Muscle layer of duodenum (tissue), 2 donors: ENCODE measurements around the gene ERMARD.
A peak's percentile ranks its signal among the peaks of the same experiment; 100 is the strongest.
"Not testable (repeated sequence)": the region's sequence is repeated elsewhere in the genome, so short reads cannot be mapped to it uniquely, and the experiment has no call there.

Source experiments
- H3K27ac ChIP-seq: one replicate; pipeline ENCODE4 v1.7.0; 2013; ENCODE audit warnings: mild to moderate bottlenecking, low read length
- H3K27me3 ChIP-seq: one replicate; pipeline ENCODE4 v1.7.0; 2013; ENCODE audit warnings: low read depth, mild to moderate bottlenecking, control low read depth, low read length
- H3K36me3 ChIP-seq, 2 donors: one replicate each; pipeline ENCODE4 v1.7.0; 2013; ENCODE audit warnings: low read length in 2 of 2, control low read depth in 1 of 2, mild to moderate bottlenecking in 1 of 2; ENCODE audit not compliant: insufficient read depth in 2 of 2, control insufficient read depth in 1 of 2
- H3K4me1 ChIP-seq, 2 donors: one replicate each; pipeline ENCODE4 v1.7.0; 2013; ENCODE audit warnings: low read length in 2 of 2, mild to moderate bottlenecking in 2 of 2, control low read depth in 1 of 2, moderate library complexity in 1 of 2; ENCODE audit not compliant: insufficient read depth in 2 of 2, control insufficient read depth in 1 of 2
- H3K4me3 ChIP-seq, 2 donors: one replicate each; pipeline ENCODE4 v1.7.0; 2013; ENCODE audit warnings: low read length in 2 of 2, low read depth in 1 of 2, mild to moderate bottlenecking in 1 of 2
- H3K9me3 ChIP-seq, 2 donors: one replicate each; pipeline ENCODE4 v1.7.0; 2013; ENCODE audit warnings: low read length in 2 of 2, control low read depth in 1 of 2, mild to moderate bottlenecking in 1 of 2; ENCODE audit not compliant: control insufficient read depth in 1 of 2
- donor health status: healthy.

Gene ERMARD

GRCh38 chr6:169741344-169741743, 10.1 kb upstream of the ERMARD start:
- H3K27ac ChIP-seq = no peak overlapping the region
- no peaks in the 10 kb centered on the region for H3K9me3 ChIP-seq
- no peaks in the 10 kb centered on the region for H3K4me1 ChIP-seq
- no peaks in the 10 kb centered on the region for H3K36me3 ChIP-seq
- H3K27me3 ChIP-seq = no peaks in the 10 kb centered on the region
- H3K4me3 ChIP-seq = no peak overlapping the region

GRCh38 chr6:169745405-169745804, 6.0 kb upstream of the ERMARD start:
- H3K27me3 ChIP-seq = no peaks in the 10 kb centered on the region
- no peak overlapping the region for H3K27ac ChIP-seq
- peaks cover 0 to 3% of the 10 kb centered on the region in 2 donors for H3K9me3 ChIP-seq
- H3K36me3 ChIP-seq = no peaks in the 10 kb centered on the region
- no peak overlapping the region for H3K4me3 ChIP-seq
- peaks cover 5 to 6% of the 10 kb centered on the region in 2 donors for H3K4me1 ChIP-seq

- Histone ChIP-seq H3K4me1 (peaks cover 8 to 14% of the 10 kb centered on the region in 2 donors), H3K9me3 (peaks cover 0 to 3% of the 10 kb centered on the region in 2 donors), H3K27me3 (no peaks in the 10 kb centered on the region), H3K4me3 (no peak overlapping the region), H3K27ac (no peak overlapping the region), H3K36me3 (no peaks in the 10 kb centered on the region)
These were observed 4.9 kb upstream of the ERMARD start for GRCh38 chr6:169746556-169746955.

- Histone ChIP-seq H3K9me3 (no peaks in the 10 kb centered on the region), H3K36me3 (peaks cover 0 to 6% of the 10 kb centered on the region in 2 donors), H3K27me3 (no peaks in the 10 kb centered on the region), H3K27ac (peak overlapping the region; percentile 94), H3K4me3 (peak overlapping the region; percentile 80 to 84), H3K4me1 (peaks cover 14 to 20% of the 10 kb centered on the region in 2 donors)
These were observed 727 bp downstream of the ERMARD start for GRCh38 chr6:169752074-169752623.

- Histone ChIP-seq H3K27ac (no peak overlapping the region), H3K4me3 (no peak overlapping the region), H3K4me1 (peaks cover 12 to 16% of the 10 kb centered on the region in 2 donors)
These were observed 3.7 kb downstream of the ERMARD start for GRCh38 chr6:169755162-169755561.

GRCh38 chr6:169763308-169763707, 11.9 kb downstream of the ERMARD start:
- Histone ChIP-seq H3K4me1 (no peaks in the 10 kb centered on the region), H3K27ac (no peak overlapping the region), H3K36me3 (peaks cover 13 to 76% of the 10 kb centered on the region in 2 donors), H3K27me3 (no peaks in the 10 kb centered on the region), H3K4me3 (no peak overlapping the region), H3K9me3 (no peaks in the 10 kb centered on the region)

More at GRCh38 chr6:169755162-169755561, 3.7 kb downstream of the ERMARD start:
- no peaks in the 10 kb centered on the region for H3K27me3 ChIP-seq
- no peaks in the 10 kb centered on the region for H3K9me3 ChIP-seq
- H3K36me3 ChIP-seq = peaks cover 4 to 33% of the 10 kb centered on the region in 2 donors

- H3K36me3 ChIP-seq = peaks cover 15 to 79% of the 10 kb centered on the region in 2 donors
- no peak overlapping the region for H3K27ac ChIP-seq
- no peaks in the 10 kb centered on the region for H3K27me3 ChIP-seq
- H3K9me3 ChIP-seq = no peaks in the 10 kb centered on the region
- no peak overlapping the region for H3K4me3 ChIP-seq
- H3K4me1 ChIP-seq = no peaks in the 10 kb centered on the region
These were observed 12.5 kb downstream of the ERMARD start for GRCh38 chr6:169763881-169764280.

- H3K27me3 ChIP-seq, H3K4me3 ChIP-seq, H3K27ac ChIP-seq, H3K4me1 ChIP-seq, H3K9me3 ChIP-seq: not testable (repeated sequence)
- H3K36me3 ChIP-seq = peaks cover 13 to 66% of the 10 kb centered on the region in 2 donors
These were observed 14.4 kb downstream of the ERMARD start for GRCh38 chr6:169765789-169766188.

GRCh38 chr6:169766232-169766631, 14.8 kb downstream of the ERMARD start:
- H3K36me3 ChIP-seq = peaks cover 13 to 62% of the 10 kb centered on the region in 2 donors
- no peaks in the 10 kb centered on the region for H3K9me3 ChIP-seq
- H3K27me3 ChIP-seq = no peaks in the 10 kb centered on the region
- no peaks in the 10 kb centered on the region for H3K4me1 ChIP-seq
- no peak overlapping the region for H3K4me3 ChIP-seq
- no peak overlapping the region for H3K27ac ChIP-seq

- Histone ChIP-seq H3K4me3 (no peak overlapping the region), H3K9me3 (no peaks in the 10 kb centered on the region), H3K27ac (no peak overlapping the region), H3K36me3 (peaks cover 13 to 62% of the 10 kb centered on the region in 2 donors), H3K4me1 (no peaks in the 10 kb centered on the region), H3K27me3 (no peaks in the 10 kb centered on the region)
These were observed 15.7 kb downstream of the ERMARD start for GRCh38 chr6:169766921-169767736.

- Histone ChIP-seq H3K4me1 (no peaks in the 10 kb centered on the region), H3K4me3 (no peak overlapping the region), H3K36me3 (peaks cover 18 to 47% of the 10 kb centered on the region in 2 donors), H3K9me3 (no peaks in the 10 kb centered on the region), H3K27ac (no peak overlapping the region), H3K27me3 (no peaks in the 10 kb centered on the region)
These were observed 22.9 kb downstream of the ERMARD start for GRCh38 chr6:169774347-169774746.
